GM12892 (cell line): ENCODE measurements around the gene CCNB3.

Experiments
- POLR2A ChIP-seq: IDR thresholded peaks from 2 replicates; pipeline ENCODE4 v1.6.1; 2011; ENCODE audit warnings: low read depth, low read length, control low read depth
- POLR2AphosphoS5 ChIP-seq: IDR thresholded peaks from 2 replicates; pipeline ENCODE4 v1.6.1; 2011; ENCODE audit warnings: low read depth, low read length, control low read depth

DNA sequence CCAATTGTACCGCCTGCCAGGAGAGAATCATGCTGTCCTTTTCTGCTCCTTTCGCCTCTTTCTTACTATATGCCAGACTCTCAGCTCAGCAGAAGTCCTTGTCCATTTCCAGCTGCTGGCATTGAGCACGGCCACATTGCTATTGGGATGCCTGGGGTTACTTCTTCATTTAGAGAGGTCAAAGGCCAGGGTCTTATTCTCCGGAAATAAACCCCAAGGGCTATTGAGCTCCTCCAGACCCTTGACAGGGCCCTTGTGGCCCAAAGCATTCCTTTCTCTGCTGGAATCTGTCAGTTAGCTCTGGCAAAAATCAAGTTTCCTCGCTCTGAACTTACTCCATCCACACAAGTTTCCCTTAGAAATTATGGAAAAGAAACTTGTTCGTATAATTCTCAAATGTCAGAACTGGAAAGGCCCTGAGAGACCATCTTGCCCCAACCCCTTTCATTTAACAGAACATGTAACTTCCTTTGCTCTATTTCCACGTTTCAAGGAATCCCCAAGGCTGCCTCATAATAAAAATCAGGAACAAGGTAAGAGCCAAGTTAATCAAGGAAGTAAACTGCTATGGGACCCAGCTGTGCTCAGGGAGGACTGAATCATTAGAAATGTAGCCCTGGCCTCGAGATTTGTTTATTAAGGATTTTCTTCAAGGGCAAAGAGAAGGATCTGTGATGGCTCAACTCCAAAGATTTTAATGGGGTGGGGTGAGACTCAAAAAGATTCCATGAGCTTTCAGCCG lies 15.5 kb upstream of the CCNB3 start:
- TF ChIP-seq POLR2AphosphoS5, result no peak
- no peak for TF ChIP-seq POLR2A
